ENCODE data around the gene FBLN2.

Gene FBLN2

GRCh38 chr3:13549623-13550422 is 898 bp downstream of the FBLN2 start:
- Histone ChIP-seq H3K79me1 (replicated peaks; ENCODE audit: low read length, poor library complexity, severe bottlenecking) (no peaks in the 10 kb centered on the region), H3K36me3 (ENCODE audit: control insufficient read depth in 1 of 2, insufficient read depth in 2 of 2, low read depth in 1 of 2, low read length in 2 of 2) (peaks cover 0 to 8% of the 10 kb centered on the region in 2 experiments), H3K4me1 (ENCODE audit: control insufficient read depth, insufficient read depth, low read depth, low read length) (peaks cover 28% of the 10 kb centered on the region), H3K9me3 (ENCODE audit: control insufficient read depth, low read length) (no peaks in the 10 kb centered on the region), H3K9ac (ENCODE audit: low read length) (peak overlapping the region; percentile 85), H2AK5ac (ENCODE audit: low read length, severe bottlenecking) (no peak overlapping the region), H3K14ac (ENCODE audit: low read length in 2 of 2) (no peak overlapping the region), H3K4me2 (ENCODE audit: low read length, poor library complexity, severe bottlenecking) (no peak overlapping the region), H4K8ac (ENCODE audit: low read length) (peak overlapping the region; percentile 7), H3K27me3 (ENCODE audit: control insufficient read depth in 1 of 2, insufficient read depth in 1 of 2, low read length in 2 of 2) (peaks cover 0 to 35% of the 10 kb centered on the region in 2 experiments), H3K18ac (ENCODE audit: low read depth in 1 of 2, low read length in 2 of 2) (no peak overlapping the region), H2BK120ac (ENCODE audit: low read depth, low read length) (no peak overlapping the region), H2BK12ac (ENCODE audit: low read length in 2 of 2) (no peak overlapping the region), H3K23ac (ENCODE audit: low read length in 2 of 2) (peak overlapping the region in 1 of 2 experiments; percentile 18), H2BK5ac (ENCODE audit: low read depth, low read length, poor library complexity, severe bottlenecking) (no peak overlapping the region), H2AFZ (ENCODE audit: low read depth, low read length) (no peak overlapping the region), H3K27ac (ENCODE audit: low read length, poor library complexity, severe bottlenecking) (no peak overlapping the region), H4K91ac (ENCODE audit: low read length) (peak overlapping the region; percentile 62), H3K4me3 (ENCODE audit: insufficient read depth in 1 of 2, low read depth in 1 of 2, low read length in 2 of 2) (peak overlapping the region in 1 of 2 experiments; percentile 78), H3K4ac (ENCODE audit: low read depth in 1 of 2, low read length in 2 of 2) (no peak overlapping the region), H2BK15ac (ENCODE audit: low read depth, poor library complexity, severe bottlenecking) (no peak overlapping the region)
- DNase-seq, result no peak
- 82% methylated on average over 15 of the region's 18 CpGs for WGBS

GRCh38 chr3:13550423-13550690 is 1.4 kb downstream of the FBLN2 start:
- 96% methylated on average over 2 of the region's 2 CpGs for WGBS
- H4K8ac ChIP-seq (ENCODE audit: low read length), result no peak overlapping the region
- peaks cover 28% of the 10 kb centered on the region for H3K4me1 ChIP-seq (ENCODE audit: control insufficient read depth, insufficient read depth, low read depth, low read length)
- peak overlapping the region; percentile 46 for H4K91ac ChIP-seq (ENCODE audit: low read length)
- no peak overlapping the region for H3K4ac ChIP-seq (ENCODE audit: low read depth in 1 of 2, low read length in 2 of 2)
- no peak overlapping the region for H2BK120ac ChIP-seq (ENCODE audit: low read depth, low read length)
- H3K27ac ChIP-seq (ENCODE audit: low read length, poor library complexity, severe bottlenecking), result no peak overlapping the region
- no peak overlapping the region for H2AK5ac ChIP-seq (ENCODE audit: low read length, severe bottlenecking)
- peaks cover 0 to 35% of the 10 kb centered on the region in 2 experiments for H3K27me3 ChIP-seq (ENCODE audit: control insufficient read depth in 1 of 2, insufficient read depth in 1 of 2, low read length in 2 of 2)
- H2AFZ ChIP-seq (ENCODE audit: low read depth, low read length), result no peak overlapping the region
- H3K18ac ChIP-seq (ENCODE audit: low read depth in 1 of 2, low read length in 2 of 2), result no peak overlapping the region
- no peak overlapping the region for H3K14ac ChIP-seq (ENCODE audit: low read length in 2 of 2)
- no peaks in the 10 kb centered on the region for H3K9me3 ChIP-seq (ENCODE audit: control insufficient read depth, low read length)
- peaks cover 0 to 8% of the 10 kb centered on the region in 2 experiments for H3K36me3 ChIP-seq (ENCODE audit: control insufficient read depth in 1 of 2, insufficient read depth in 2 of 2, low read depth in 1 of 2, low read length in 2 of 2)
- DNase-seq, result no peak
- no peak overlapping the region for H2BK5ac ChIP-seq (ENCODE audit: low read depth, low read length, poor library complexity, severe bottlenecking)
- no peak overlapping the region for H2BK12ac ChIP-seq (ENCODE audit: low read length in 2 of 2)
- no peak overlapping the region for H2BK15ac ChIP-seq (ENCODE audit: low read depth, poor library complexity, severe bottlenecking)
- H3K9ac ChIP-seq (ENCODE audit: low read length), result peak overlapping the region; percentile 85
- no peak overlapping the region for H3K4me2 ChIP-seq (ENCODE audit: low read length, poor library complexity, severe bottlenecking)
- H3K4me3 ChIP-seq (ENCODE audit: insufficient read depth in 1 of 2, low read depth in 1 of 2, low read length in 2 of 2), result peak overlapping the region in 1 of 2 experiments; percentile 78
- no peaks in the 10 kb centered on the region for H3K79me1 ChIP-seq (replicated peaks; ENCODE audit: low read length, poor library complexity, severe bottlenecking)
- H3K23ac ChIP-seq (ENCODE audit: low read length in 2 of 2), result no peak overlapping the region

GRCh38 chr3:13550791-13551360 is 2.0 kb downstream of the FBLN2 start:
- Histone ChIP-seq H2BK5ac (ENCODE audit: low read depth, low read length, poor library complexity, severe bottlenecking) (no peak overlapping the region), H3K23ac (ENCODE audit: low read length in 2 of 2) (no peak overlapping the region), H2BK12ac (ENCODE audit: low read length in 2 of 2) (no peak overlapping the region), H4K8ac (ENCODE audit: low read length) (no peak overlapping the region), H2BK15ac (ENCODE audit: low read depth, poor library complexity, severe bottlenecking) (no peak overlapping the region), H3K9me3 (ENCODE audit: control insufficient read depth, low read length) (no peaks in the 10 kb centered on the region), H3K36me3 (ENCODE audit: control insufficient read depth in 1 of 2, insufficient read depth in 2 of 2, low read depth in 1 of 2, low read length in 2 of 2) (peaks cover 0 to 8% of the 10 kb centered on the region in 2 experiments), H3K4me1 (ENCODE audit: control insufficient read depth, insufficient read depth, low read depth, low read length) (peaks cover 28% of the 10 kb centered on the region), H4K91ac (ENCODE audit: low read length) (no peak overlapping the region), H3K9ac (ENCODE audit: low read length) (peak overlapping the region; percentile 85), H3K18ac (ENCODE audit: low read depth in 1 of 2, low read length in 2 of 2) (no peak overlapping the region), H2AK5ac (ENCODE audit: low read length, severe bottlenecking) (no peak overlapping the region), H2AFZ (ENCODE audit: low read depth, low read length) (no peak overlapping the region), H3K4me3 (ENCODE audit: insufficient read depth in 1 of 2, low read depth in 1 of 2, low read length in 2 of 2) (peak overlapping the region in 1 of 2 experiments; percentile 78), H3K27ac (ENCODE audit: low read length, poor library complexity, severe bottlenecking) (no peak overlapping the region), H3K27me3 (ENCODE audit: control insufficient read depth in 1 of 2, insufficient read depth in 1 of 2, low read length in 2 of 2) (peaks cover 0 to 35% of the 10 kb centered on the region in 2 experiments), H3K4me2 (ENCODE audit: low read length, poor library complexity, severe bottlenecking) (no peak overlapping the region), H3K14ac (ENCODE audit: low read length in 2 of 2) (no peak overlapping the region), H3K4ac (ENCODE audit: low read depth in 1 of 2, low read length in 2 of 2) (no peak overlapping the region), H2BK120ac (ENCODE audit: low read depth, low read length) (no peak overlapping the region), H3K79me1 (replicated peaks; ENCODE audit: low read length, poor library complexity, severe bottlenecking) (no peaks in the 10 kb centered on the region)
- no peak for DNase-seq
- 94% methylated on average over 12 of the region's 13 CpGs for WGBS

- Histone ChIP-seq H2BK5ac (ENCODE audit: low read depth, low read length, poor library complexity, severe bottlenecking) (no peak overlapping the region), H4K8ac (ENCODE audit: low read length) (no peak overlapping the region), H3K18ac (ENCODE audit: low read depth in 1 of 2, low read length in 2 of 2) (no peak overlapping the region), H3K4me1 (ENCODE audit: control insufficient read depth, insufficient read depth, low read depth, low read length) (peaks cover 19% of the 10 kb centered on the region), H2BK120ac (ENCODE audit: low read depth, low read length) (no peak overlapping the region), H3K4ac (ENCODE audit: low read depth in 1 of 2, low read length in 2 of 2) (no peak overlapping the region), H3K4me2 (ENCODE audit: low read length, poor library complexity, severe bottlenecking) (no peak overlapping the region), H3K9ac (ENCODE audit: low read length) (peak overlapping the region; percentile 41), H4K91ac (ENCODE audit: low read length) (no peak overlapping the region), H2AK5ac (ENCODE audit: low read length, severe bottlenecking) (no peak overlapping the region), H3K27me3 (ENCODE audit: control insufficient read depth in 1 of 2, insufficient read depth in 1 of 2, low read length in 2 of 2) (peaks cover 0 to 39% of the 10 kb centered on the region in 2 experiments), H3K36me3 (ENCODE audit: control insufficient read depth in 1 of 2, insufficient read depth in 2 of 2, low read depth in 1 of 2, low read length in 2 of 2) (peaks cover 0 to 8% of the 10 kb centered on the region in 2 experiments), H2AFZ (ENCODE audit: low read depth, low read length) (peak overlapping the region; percentile 23), H3K79me1 (replicated peaks; ENCODE audit: low read length, poor library complexity, severe bottlenecking) (no peaks in the 10 kb centered on the region), H3K9me3 (ENCODE audit: control insufficient read depth, low read length) (no peaks in the 10 kb centered on the region), H3K4me3 (ENCODE audit: insufficient read depth in 1 of 2, low read depth in 1 of 2, low read length in 2 of 2) (peak overlapping the region in 1 of 2 experiments; percentile 51), H3K14ac (ENCODE audit: low read length in 2 of 2) (peak overlapping the region in 1 of 2 experiments; percentile 79), H3K27ac (ENCODE audit: low read length, poor library complexity, severe bottlenecking) (no peak overlapping the region), H2BK15ac (ENCODE audit: low read depth, poor library complexity, severe bottlenecking) (no peak overlapping the region), H3K23ac (ENCODE audit: low read length in 2 of 2) (no peak overlapping the region), H2BK12ac (ENCODE audit: low read length in 2 of 2) (no peak overlapping the region)
- no peak for DNase-seq
- WGBS, result 84% methylated on average over 28 of the region's 28 CpGs
Measured at GRCh38 chr3:13552857-13553652, 4.1 kb downstream of the FBLN2 start.

Measured in mesenchymal stem cell (in vitro differentiated cells and primary cell).